Mammary microvascular endothelial cell (primary cell): Measurements from ENCODE around the gene UTP14A. TPM values are rescaled to one million over a fixed set of nuclear protein-coding genes. Genes with fewer than 3 reads are reported as not detected.

Source experiments
- total RNA-seq: library from RNA; depleted of rRNA; stranded (reverse); fragments of >200 nt; gene quantifications from 2 replicates; pipeline ENCODE4 v1.2.3, GENCODE V29; 2015

UTP14A gene
- total RNA-seq: 14.9 and 18.6 TPM in 2 replicates

GRCh38 chrX:129905787-129906580 lies at the start of gene UTP14A:
Gene UTP14A, plus strand, starts transcription at chrX:129906164. Its CDS starts 47 bp downstream, at chrX:129906211.

Other genes starting within 250 kb of the UTP14A start
- not detected in 2 replicates for gene XPNPEP2, start 167.2 kb upstream of the UTP14A start, total RNA-seq
- gene SASH3, start 126.2 kb upstream of the UTP14A start, total RNA-seq: not detected in 2 replicates
- 18.3 and 23.0 TPM in 2 replicates for gene ZDHHC9, start 62.3 kb upstream of the UTP14A start, total RNA-seq
- gene BCORL1, start 76.5 kb downstream of the UTP14A start, total RNA-seq: 1.5 and 2.5 TPM in 2 replicates
- gene ELF4, start 204.3 kb downstream of the UTP14A start, total RNA-seq: 19.5 and 27.1 TPM in 2 replicates